Psoas muscle (tissue), 8 donors: Measurements from ENCODE around the gene TRIM41. TPM values are rescaled to one million over a fixed set of nuclear protein-coding genes. Genes with fewer than 3 reads are reported as not detected.

Source experiments
- ATAC-seq, 4 donors: fragments of 200-7000 bp; cut with Tn5 transposase; one replicate each; pipeline ENCODE4 v1.9.1; 2020; ENCODE audit warnings: moderate library complexity in 3 of 4, mild to moderate bottlenecking in 2 of 4
- DNase-seq, 2 donors: peaks; one replicate each; pipeline ENCODE4 v3.0.0-alpha.2; 2020
- H3K27ac ChIP-seq: fragments of 200-600 bp; one replicate; pipeline ENCODE4 v1.8.0; 2022
- H3K27me3 ChIP-seq, 3 donors: fragments of 200-600 bp in 1 of 3; one replicate each; pipeline versions ENCODE4 v1.6.1 to v1.8.0; 2013 to 2022; ENCODE audit warnings: low read length in 2 of 3, mild to moderate bottlenecking in 2 of 3, moderate library complexity in 1 of 3; ENCODE audit not compliant: insufficient read depth in 3 of 3
- H3K36me3 ChIP-seq, 2 donors: fragments of 200-600 bp in 1 of 2; one replicate each; pipeline versions ENCODE4 v1.6.1 to v1.8.0; 2013 to 2022; ENCODE audit warnings: low read depth in 1 of 2, mild to moderate bottlenecking in 1 of 2, moderate library complexity in 1 of 2; ENCODE audit not compliant: insufficient read depth in 1 of 2
- H3K4me1 ChIP-seq: fragments of 200-600 bp; one replicate; pipeline ENCODE4 v1.8.0; 2022
- H3K4me3 ChIP-seq: fragments of 200-600 bp; one replicate; pipeline ENCODE4 v1.8.0; 2022; ENCODE audit warnings: mild to moderate bottlenecking
- H3K9me3 ChIP-seq: fragments of 200-600 bp; one replicate; pipeline ENCODE4 v1.8.0; 2022
- WGBS, 3 donors: extraction: QIAGEN DNeasy Blood & Tissue Kit; methylation state at CpG; one replicate each; pipeline versions ENCODE4 v1.1.6 to v1.1.7; 2013; 5-methylcytosine and 5-hydroxymethylcytosine counted together
- intact Hi-C, 2 donors: fragments of 100-400 bp; cut with DNase I; formaldehyde crosslinking; loops; one replicate each; pipeline versions ENCODE4 v1.11.0 to v1.14.2; 2022
- polyA plus RNA-seq, 3 donors: library from polyadenylated mRNA; stranded (reverse); fragments of 200-250 nt; gene quantifications; one replicate each; pipeline ENCODE4 v1.2.3, GENCODE V29; 2013
- total RNA-seq, 4 donors: library from RNA; stranded (reverse); fragmentation: NEBNext Ultra II Directional in 2 of 4; extraction: Animal tissue kit (Norgen Biotek cat#: 25700) in 2 of 4; gene quantifications; one replicate each; pipeline versions ENCODE4 v1.2.1 to v1.2.4, GENCODE V29; 2021 to 2023
- TF ChIP-seq, protein P1 (sequence below): fragments of 200-600 bp; IDR thresholded peaks from one replicate; pipeline ENCODE4 v1.8.0; 2022; ENCODE audit warnings: antibody characterized with exemption
- donor health status: healthy with polysubstance abuse.
- donor health status: DM: no; HTN: no; CAD: no; lungs with moderate emphysema.
- donor health status: Bipolar disorder and iron deficiency.
- donor health status: healthy.
- donor health status: DM: yes; HTN: yes; CAD: no.
- donor health status: DM: no; HTN: no; CAD: no.
- donor health status: DM: no; HTN: no; CAD: no.
- donor health status: DM: yes; HTN: yes; CAD: no.

The TRIM41 gene
- total and polyA plus RNA-seq, 7 donors = 12.5 to 44.0 (median 30.3) TPM

GRCh38 chr5:181200816-181201215 is 22.3 kb upstream of the TRIM41 start:
- Histone ChIP-seq H3K4me1 (peaks cover 19% of the 10 kb centered on the region), H3K27me3 (no peaks in the 10 kb centered on the region), H3K4me3 (no peak overlapping the region), H3K9me3 (no peaks in the 10 kb centered on the region), H3K27ac (peak overlapping the region; percentile 46), H3K36me3 (peaks cover 0 to 50% of the 10 kb centered on the region in 2 donors)
- no peak for DNase-seq
- intact Hi-C loops = no loop called here
- TF ChIP-seq, protein P1, sequence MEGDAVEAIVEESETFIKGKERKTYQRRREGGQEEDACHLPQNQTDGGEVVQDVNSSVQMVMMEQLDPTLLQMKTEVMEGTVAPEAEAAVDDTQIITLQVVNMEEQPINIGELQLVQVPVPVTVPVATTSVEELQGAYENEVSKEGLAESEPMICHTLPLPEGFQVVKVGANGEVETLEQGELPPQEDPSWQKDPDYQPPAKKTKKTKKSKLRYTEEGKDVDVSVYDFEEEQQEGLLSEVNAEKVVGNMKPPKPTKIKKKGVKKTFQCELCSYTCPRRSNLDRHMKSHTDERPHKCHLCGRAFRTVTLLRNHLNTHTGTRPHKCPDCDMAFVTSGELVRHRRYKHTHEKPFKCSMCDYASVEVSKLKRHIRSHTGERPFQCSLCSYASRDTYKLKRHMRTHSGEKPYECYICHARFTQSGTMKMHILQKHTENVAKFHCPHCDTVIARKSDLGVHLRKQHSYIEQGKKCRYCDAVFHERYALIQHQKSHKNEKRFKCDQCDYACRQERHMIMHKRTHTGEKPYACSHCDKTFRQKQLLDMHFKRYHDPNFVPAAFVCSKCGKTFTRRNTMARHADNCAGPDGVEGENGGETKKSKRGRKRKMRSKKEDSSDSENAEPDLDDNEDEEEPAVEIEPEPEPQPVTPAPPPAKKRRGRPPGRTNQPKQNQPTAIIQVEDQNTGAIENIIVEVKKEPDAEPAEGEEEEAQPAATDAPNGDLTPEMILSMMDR = no peak
- 70 to 76% (median 73%) methylated on average over 4 of the region's 4 CpGs for WGBS, 3 donors
- ATAC-seq = no peak

DNA sequence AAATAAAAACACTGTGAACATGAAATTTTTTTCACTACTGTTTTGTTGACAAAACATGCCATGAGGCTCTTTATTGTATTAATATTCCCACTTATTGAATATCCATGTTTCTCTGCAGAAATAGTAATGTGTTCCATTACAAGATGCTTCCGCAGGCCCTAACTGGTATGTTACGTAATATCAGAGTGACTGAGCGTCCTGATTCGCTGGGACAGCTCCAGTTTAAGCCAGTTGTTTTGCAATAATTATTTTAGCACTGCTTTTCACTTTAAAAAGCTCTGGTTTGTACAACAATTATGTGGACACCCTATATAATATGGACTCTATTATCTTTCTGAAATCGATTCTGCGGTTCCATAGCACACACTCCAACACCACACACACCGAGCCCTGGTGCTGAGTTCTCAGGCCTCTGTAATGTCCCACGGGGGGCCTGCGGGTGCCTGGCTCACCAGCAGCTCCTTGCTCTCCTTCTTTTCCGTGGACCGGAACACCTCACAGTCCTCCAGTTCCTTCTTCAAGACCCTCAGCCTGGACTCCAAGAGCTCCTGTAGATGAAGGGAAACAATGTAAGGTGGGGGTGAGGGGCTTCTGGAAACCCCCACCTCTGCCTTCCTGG is 19.9 kb upstream of the TRIM41 start:
- peaks cover 25% of the 10 kb centered on the region for H3K4me1 ChIP-seq
- DNase-seq = no peak
- intact Hi-C loops = no loop called here
- H3K9me3 ChIP-seq = no peaks in the 10 kb centered on the region
- peak overlapping the region; percentile 76 for H3K4me3 ChIP-seq
- H3K27me3 ChIP-seq = no peaks in the 10 kb centered on the region
- ATAC-seq = no peak
- peak overlapping the region; percentile 93 for H3K27ac ChIP-seq
- TF ChIP-seq, protein P1 = no peak
- peaks cover 0 to 29% of the 10 kb centered on the region in 2 donors for H3K36me3 ChIP-seq
- 41 to 53% (median 43%) methylated on average over 11 of the region's 11 CpGs for WGBS, 3 donors

- DNase-seq (no peak), ATAC-seq (peak in 1 of 4 donors; percentile 1)
- Histone ChIP-seq H3K4me1 (peaks cover 25% of the 10 kb centered on the region), H3K36me3 (peaks cover 0 to 23% of the 10 kb centered on the region in 2 donors), H3K27ac (peak overlapping the region; percentile 93), H3K4me3 (peak overlapping the region; percentile 76), H3K9me3 (no peaks in the 10 kb centered on the region), H3K27me3 (no peaks in the 10 kb centered on the region)
- 3 to 9% (median 5%) methylated on average over 16 to 17 of the region's 17 CpGs for WGBS, 3 donors
- intact Hi-C loops = no loop called here
- TF ChIP-seq, protein P1 = no peak
These were observed 19.3 kb upstream of the TRIM41 start for GRCh38 chr5:181203777-181204112.

GRCh38 chr5:181204113-181204825 is 18.8 kb upstream of the TRIM41 start:
- Histone ChIP-seq H3K27ac (peak overlapping the region; percentile 93), H3K27me3 (no peaks in the 10 kb centered on the region), H3K4me1 (peaks cover 25% of the 10 kb centered on the region), H3K9me3 (no peaks in the 10 kb centered on the region), H3K36me3 (peaks cover 0 to 18% of the 10 kb centered on the region in 2 donors), H3K4me3 (peak overlapping the region; percentile 76)
- TF ChIP-seq, protein P1 = no peak
- intact Hi-C loops = no loop called here
- 0 to 1% (median 1%) methylated on average over 39 to 67 of the region's 67 CpGs for WGBS, 3 donors
- ATAC-seq (peak in 2 of 4 donors; percentile 2 to 8), DNase-seq (peak in 1 of 2 donors; percentile 37)
